Fibroblast of skin of right quadriceps (primary cell): ENCODE results near the gene DDX21.
A peak's percentile ranks its signal among the peaks of the same experiment; 100 is the strongest.
"Not testable (repeated sequence)": the region's sequence is repeated elsewhere in the genome, so short reads cannot be mapped to it uniquely, and the experiment has no call there.

ENCODE experiments used
- DNase-seq: peaks from one replicate; pipeline ENCODE4 v3.0.0-alpha.2; 2013

The DDX21 gene

GRCh38 chr10:68955832-68956532 lies at the start of gene DDX21:
Gene DDX21, plus strand, starts transcription at chr10:68956170. Its CDS starts 56 bp downstream, at chr10:68956226.
- DNase-seq = peak; percentile 89

GRCh38 chr10:68924593-68924992 lies 31.4 kb upstream of the DDX21 start:
- DNase-seq = no peak

GRCh38 chr10:68925489-68925888 lies 30.5 kb upstream of the DDX21 start:
- DNase-seq = no peak

GRCh38 chr10:68929157-68929556 lies 26.8 kb upstream of the DDX21 start:
- DNase-seq = not testable (repeated sequence)

- DNase-seq = not testable (repeated sequence)
These were observed 26.1 kb upstream of the DDX21 start for GRCh38 chr10:68929888-68930287.

GRCh38 chr10:68932860-68933259 lies 23.1 kb upstream of the DDX21 start:
- DNase-seq = not testable (repeated sequence)

- DNase-seq = no peak
These were observed 21.0 kb upstream of the DDX21 start for GRCh38 chr10:68934994-68935393.

- no peak for DNase-seq
These were observed 17.9 kb upstream of the DDX21 start for GRCh38 chr10:68938117-68938516.

GRCh38 chr10:68938884-68939283 lies 17.1 kb upstream of the DDX21 start:
- no peak for DNase-seq

- not testable (repeated sequence) for DNase-seq
These were observed 15.1 kb upstream of the DDX21 start for GRCh38 chr10:68940917-68941316.

- no peak for DNase-seq
These were observed 5.4 kb upstream of the DDX21 start for GRCh38 chr10:68950598-68950997.

GRCh38 chr10:68954904-68955303 lies 1.1 kb upstream of the DDX21 start:
- no peak for DNase-seq

GRCh38 chr10:68955355-68955831 lies 577 bp upstream of the DDX21 start:
- no peak for DNase-seq

GRCh38 chr10:68957284-68957615 lies 1.3 kb downstream of the DDX21 start:
- DNase-seq = no peak

GRCh38 chr10:68957654-68958053 lies 1.7 kb downstream of the DDX21 start:
- DNase-seq = no peak

- DNase-seq = no peak
These were observed 3.9 kb downstream of the DDX21 start for GRCh38 chr10:68959695-68960527.

- DNase-seq = no peak
These were observed 7.2 kb downstream of the DDX21 start for GRCh38 chr10:68963151-68963550.

GRCh38 chr10:68973975-68974374 lies 18.0 kb downstream of the DDX21 start:
- DNase-seq = no peak

- not testable (repeated sequence) for DNase-seq
These were observed 20.0 kb downstream of the DDX21 start for GRCh38 chr10:68975936-68976473.

GRCh38 chr10:68979738-68980137 lies 23.8 kb downstream of the DDX21 start:
- not testable (repeated sequence) for DNase-seq

- no peak for DNase-seq
These were observed 25.1 kb downstream of the DDX21 start for GRCh38 chr10:68981074-68981473.

GRCh38 chr10:68982389-68982788 lies 26.4 kb downstream of the DDX21 start:
- no peak for DNase-seq

- DNase-seq = no peak
These were observed 31.6 kb downstream of the DDX21 start for GRCh38 chr10:68987611-68988010.
